ENCODE results near the gene PTDSS2. TPM values are rescaled to one million over a fixed set of nuclear protein-coding genes. Genes with fewer than 3 reads are reported as not detected.

Gene PTDSS2
- total and polyA plus RNA-seq, 2 of the 4 experiments (the other 2 are of a cell fraction) = 23.5 to 26.6 TPM

DNA sequence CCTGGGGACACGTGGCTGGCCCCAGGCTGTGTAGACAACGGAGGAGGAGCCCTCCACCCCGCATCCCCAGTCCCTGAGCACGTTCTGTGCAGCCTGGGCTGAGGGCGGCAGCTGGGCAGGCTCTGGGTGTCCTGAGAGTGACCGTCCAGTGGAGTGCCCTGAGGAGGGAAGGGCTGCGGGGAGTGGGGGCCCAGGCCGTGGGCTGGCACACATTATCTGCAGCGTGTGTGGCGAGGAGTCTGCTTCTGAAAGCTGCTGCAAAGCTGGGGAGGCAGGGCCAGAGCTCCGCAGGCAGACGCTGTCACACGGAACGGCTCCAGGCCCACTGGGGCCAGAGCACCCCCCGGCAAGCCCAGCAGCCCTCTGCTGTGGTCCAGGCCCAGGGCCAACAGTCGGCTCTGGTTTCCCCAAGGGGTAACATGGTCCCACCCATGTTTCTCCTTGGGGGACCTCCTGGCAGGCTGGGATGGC is 7.4 kb upstream of the PTDSS2 start:
- no peak overlapping the region for H2BK20ac ChIP-seq (ENCODE audit: low read depth, low read length)
- intact Hi-C loops (cut with micrococcal nuclease) = loop anchor here (10.0 kb wide), 1 partner anchor 78 kb away; the partner anchor contains the start of gene B4GALNT4
- no peak overlapping the region for H2BK120ac ChIP-seq (ENCODE audit: low read depth, low read length)
- BruUV-seq (replicated peaks) = no TSS peak
- no peak overlapping the region for H3K14ac ChIP-seq (replicated peaks; ENCODE audit: low read depth, low read length)
- H3K4ac ChIP-seq (ENCODE audit: low read depth, low read length) = no peak overlapping the region
- no peak overlapping the region for H4K5ac ChIP-seq (ENCODE audit: low read depth, low read length)
- in situ Hi-C loops (cut with MboI; ENCODE audit: low sequenced_read_pairs) = no loop called here
- H2BK5ac ChIP-seq (ENCODE audit: low read depth, low read length, poor library complexity, severe bottlenecking) = no peak overlapping the region
- no peaks in the 10 kb centered on the region for H3K9me3 ChIP-seq (ENCODE audit: control insufficient read depth, insufficient read depth, low read length)
- no peak overlapping the region for H3K56ac ChIP-seq (ENCODE audit: extremely low read depth, insufficient read depth, low read length)
- POLR2A ChIA-PET (ENCODE audit: unreplicated experiment) = no interaction called here
- H3K9me1 ChIP-seq (ENCODE audit: insufficient read depth, low read length) = no peaks in the 10 kb centered on the region
- H4K8ac ChIP-seq (ENCODE audit: low read depth in 2 of 2, low read length in 2 of 2) = no peak overlapping the region
- no peak overlapping the region for H2AFZ ChIP-seq (replicated peaks; ENCODE audit: low read length, poor library complexity)
- no peaks in the 10 kb centered on the region for H3K36me3 ChIP-seq (ENCODE audit: control insufficient read depth, insufficient read depth, low read length)
- H2AK9ac ChIP-seq (replicated peaks; ENCODE audit: low read depth, low read length, poor library complexity) = no peak overlapping the region
- H3K4me3 ChIP-seq (ENCODE audit: insufficient read depth, low read depth, low read length) = no peak overlapping the region
- no peaks in the 10 kb centered on the region for H4K20me1 ChIP-seq (ENCODE audit: insufficient read depth, low read length)
- 54% methylated on average over 10 of the region's 16 CpGs; no CpG with 5 or more reads in 1 of the 2 experiments for WGBS, 2 experiments (ENCODE audit: extremely low coverage in 2 of 2, insufficient read length in 1 of 2)
- TF ChIP-seq MAZ (IDR thresholded peaks at IDR 0.05; ENCODE audit: borderline replicate concordance, low read depth, low read length) (no peak), RAD21 (IDR thresholded peaks at IDR 0.05; ENCODE audit: low read length) (no peak), MAFK (IDR thresholded peaks at IDR 0.05; ENCODE audit: low read depth, low read length) (no peak), BHLHE40 (IDR thresholded peaks at IDR 0.05; ENCODE audit: low read depth, low read length) (no peak), CEBPB (IDR thresholded peaks at IDR 0.05; ENCODE audit: low read depth, low read length) (no peak), POLR2A (IDR thresholded peaks at IDR 0.05; ENCODE audit: low read depth, low read length) (no peak), NFE2L2 (IDR thresholded peaks at IDR 0.05; ENCODE audit: low read depth, low read length) (no peak)
- TF ChIP-seq, protein P1, sequence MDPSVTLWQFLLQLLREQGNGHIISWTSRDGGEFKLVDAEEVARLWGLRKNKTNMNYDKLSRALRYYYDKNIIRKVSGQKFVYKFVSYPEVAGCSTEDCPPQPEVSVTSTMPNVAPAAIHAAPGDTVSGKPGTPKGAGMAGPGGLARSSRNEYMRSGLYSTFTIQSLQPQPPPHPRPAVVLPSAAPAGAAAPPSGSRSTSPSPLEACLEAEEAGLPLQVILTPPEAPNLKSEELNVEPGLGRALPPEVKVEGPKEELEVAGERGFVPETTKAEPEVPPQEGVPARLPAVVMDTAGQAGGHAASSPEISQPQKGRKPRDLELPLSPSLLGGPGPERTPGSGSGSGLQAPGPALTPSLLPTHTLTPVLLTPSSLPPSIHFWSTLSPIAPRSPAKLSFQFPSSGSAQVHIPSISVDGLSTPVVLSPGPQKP (IDR thresholded peaks at IDR 0.05; ENCODE audit: borderline replicate concordance, low read depth, low read length) = no peak
- TF ChIP-seq, protein P2, sequence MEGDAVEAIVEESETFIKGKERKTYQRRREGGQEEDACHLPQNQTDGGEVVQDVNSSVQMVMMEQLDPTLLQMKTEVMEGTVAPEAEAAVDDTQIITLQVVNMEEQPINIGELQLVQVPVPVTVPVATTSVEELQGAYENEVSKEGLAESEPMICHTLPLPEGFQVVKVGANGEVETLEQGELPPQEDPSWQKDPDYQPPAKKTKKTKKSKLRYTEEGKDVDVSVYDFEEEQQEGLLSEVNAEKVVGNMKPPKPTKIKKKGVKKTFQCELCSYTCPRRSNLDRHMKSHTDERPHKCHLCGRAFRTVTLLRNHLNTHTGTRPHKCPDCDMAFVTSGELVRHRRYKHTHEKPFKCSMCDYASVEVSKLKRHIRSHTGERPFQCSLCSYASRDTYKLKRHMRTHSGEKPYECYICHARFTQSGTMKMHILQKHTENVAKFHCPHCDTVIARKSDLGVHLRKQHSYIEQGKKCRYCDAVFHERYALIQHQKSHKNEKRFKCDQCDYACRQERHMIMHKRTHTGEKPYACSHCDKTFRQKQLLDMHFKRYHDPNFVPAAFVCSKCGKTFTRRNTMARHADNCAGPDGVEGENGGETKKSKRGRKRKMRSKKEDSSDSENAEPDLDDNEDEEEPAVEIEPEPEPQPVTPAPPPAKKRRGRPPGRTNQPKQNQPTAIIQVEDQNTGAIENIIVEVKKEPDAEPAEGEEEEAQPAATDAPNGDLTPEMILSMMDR (conservative IDR thresholded peaks at IDR 0.05; ENCODE audit: low read depth, low read length) = no peak
- TF ChIP-seq, protein P3, sequence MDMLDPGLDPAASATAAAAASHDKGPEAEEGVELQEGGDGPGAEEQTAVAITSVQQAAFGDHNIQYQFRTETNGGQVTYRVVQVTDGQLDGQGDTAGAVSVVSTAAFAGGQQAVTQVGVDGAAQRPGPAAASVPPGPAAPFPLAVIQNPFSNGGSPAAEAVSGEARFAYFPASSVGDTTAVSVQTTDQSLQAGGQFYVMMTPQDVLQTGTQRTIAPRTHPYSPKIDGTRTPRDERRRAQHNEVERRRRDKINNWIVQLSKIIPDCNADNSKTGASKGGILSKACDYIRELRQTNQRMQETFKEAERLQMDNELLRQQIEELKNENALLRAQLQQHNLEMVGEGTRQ (IDR thresholded peaks at IDR 0.05; ENCODE audit: low read depth, low read length) = no peak
- H3K9ac ChIP-seq (ENCODE audit: low read depth, low read length) = no peak overlapping the region
- ATAC-seq (ENCODE audit: low read depth) (no peak), DNase-seq (no peak)
- dilution Hi-C loops (cut with HindIII; ENCODE audit: low sequenced_read_pairs, unreplicated experiment) = no loop called here
- peaks cover 3% of the 10 kb centered on the region; the same call in 1 of the 2 replicates for H3K4me1 ChIP-seq (ENCODE audit: control insufficient read depth, insufficient read depth, low read length)
- no peak overlapping the region for H4K91ac ChIP-seq (ENCODE audit: insufficient read depth, low read depth, low read length)
- H2AK5ac ChIP-seq (ENCODE audit: low read depth, low read length) = no peak overlapping the region
- H3K18ac ChIP-seq (ENCODE audit: low read depth, low read length) = no peak overlapping the region
- H3K27ac ChIP-seq (ENCODE audit: insufficient read depth, low read length) = no peak overlapping the region
- no peak overlapping the region for H2BK15ac ChIP-seq (ENCODE audit: low read depth, low read length)
- H3K27me3 ChIP-seq (ENCODE audit: control insufficient read depth, insufficient read depth, low read length) = peaks cover 28% of the 10 kb centered on the region
- H3K23ac ChIP-seq (ENCODE audit: low read depth, low read length) = no peak overlapping the region
- CTCF ChIA-PET = no interaction called here
- H3K79me1 ChIP-seq (ENCODE audit: low read depth in 1 of 2, low read length in 2 of 2) = no peaks in the 10 kb centered on the region
- H3K4me2 ChIP-seq (ENCODE audit: low read depth, low read length) = no peak overlapping the region
